Stimulated activated CD4-positive, alpha-beta T cell treated with anti-CD3 and anti-CD28 coated beads, TNF-alpha, amount 100 ng/mL, for 4 hours (primary cell): Measurements from ENCODE around the gene CHRDL2.

Experiments used
- DNase-seq, 3 experiments: peaks; one replicate each; pipeline ENCODE4 v3.0.0-alpha.2; 2020; ENCODE audit warnings: low read depth in 3 of 3

Gene CHRDL2

DNA sequence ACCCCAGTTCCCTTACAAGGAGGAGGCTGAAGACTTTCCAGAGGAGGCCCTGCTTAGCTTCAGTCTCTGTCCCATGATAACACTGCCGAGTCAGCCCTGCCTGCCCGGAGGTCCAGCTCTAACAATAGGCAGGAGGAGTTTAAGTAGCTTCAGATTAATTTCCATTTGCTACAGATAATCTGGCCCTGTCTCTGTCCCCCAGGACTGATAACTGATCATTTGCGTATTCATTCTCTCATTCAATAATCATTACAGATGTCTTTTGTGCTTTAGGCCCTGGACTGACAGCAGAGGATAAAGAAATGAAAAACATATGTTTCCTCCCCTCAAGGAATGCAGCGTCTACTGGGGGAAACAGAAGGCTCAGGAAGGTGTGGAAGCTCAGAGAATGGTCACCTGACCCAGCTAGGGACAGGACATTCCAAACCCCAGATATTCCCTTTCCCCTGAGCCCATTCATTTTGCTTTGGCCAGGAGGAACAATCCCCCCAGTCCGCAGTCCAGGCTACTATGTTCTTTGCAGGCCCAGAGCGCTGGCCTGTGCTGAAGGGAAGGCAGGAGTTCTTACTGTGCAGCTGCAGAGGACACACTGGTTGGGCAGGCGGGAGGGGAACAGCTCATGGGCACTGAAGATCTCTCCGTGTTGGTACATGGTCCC is 20.8 kb downstream of the CHRDL2 start:
- no peak for DNase-seq

DNA sequence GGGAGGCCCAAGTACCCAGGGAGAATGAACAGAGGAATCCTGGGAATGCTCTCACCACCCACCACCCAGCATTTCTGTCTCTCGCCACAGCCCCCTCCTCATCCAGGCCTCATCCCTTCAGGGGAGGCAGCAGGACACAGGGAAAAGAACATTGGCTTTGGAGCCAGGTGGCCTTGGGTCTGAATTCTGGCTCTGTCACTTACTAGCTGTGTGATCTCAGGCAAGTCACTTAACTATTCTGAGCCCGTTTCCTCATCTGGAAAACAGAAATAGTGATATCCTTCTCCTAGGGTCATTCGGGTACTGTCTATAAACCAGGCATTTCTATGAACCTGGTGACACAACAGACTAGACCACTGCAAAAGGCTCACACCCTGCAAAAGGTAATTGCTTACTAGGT is 22.1 kb downstream of the CHRDL2 start:
- DNase-seq = no peak

DNA sequence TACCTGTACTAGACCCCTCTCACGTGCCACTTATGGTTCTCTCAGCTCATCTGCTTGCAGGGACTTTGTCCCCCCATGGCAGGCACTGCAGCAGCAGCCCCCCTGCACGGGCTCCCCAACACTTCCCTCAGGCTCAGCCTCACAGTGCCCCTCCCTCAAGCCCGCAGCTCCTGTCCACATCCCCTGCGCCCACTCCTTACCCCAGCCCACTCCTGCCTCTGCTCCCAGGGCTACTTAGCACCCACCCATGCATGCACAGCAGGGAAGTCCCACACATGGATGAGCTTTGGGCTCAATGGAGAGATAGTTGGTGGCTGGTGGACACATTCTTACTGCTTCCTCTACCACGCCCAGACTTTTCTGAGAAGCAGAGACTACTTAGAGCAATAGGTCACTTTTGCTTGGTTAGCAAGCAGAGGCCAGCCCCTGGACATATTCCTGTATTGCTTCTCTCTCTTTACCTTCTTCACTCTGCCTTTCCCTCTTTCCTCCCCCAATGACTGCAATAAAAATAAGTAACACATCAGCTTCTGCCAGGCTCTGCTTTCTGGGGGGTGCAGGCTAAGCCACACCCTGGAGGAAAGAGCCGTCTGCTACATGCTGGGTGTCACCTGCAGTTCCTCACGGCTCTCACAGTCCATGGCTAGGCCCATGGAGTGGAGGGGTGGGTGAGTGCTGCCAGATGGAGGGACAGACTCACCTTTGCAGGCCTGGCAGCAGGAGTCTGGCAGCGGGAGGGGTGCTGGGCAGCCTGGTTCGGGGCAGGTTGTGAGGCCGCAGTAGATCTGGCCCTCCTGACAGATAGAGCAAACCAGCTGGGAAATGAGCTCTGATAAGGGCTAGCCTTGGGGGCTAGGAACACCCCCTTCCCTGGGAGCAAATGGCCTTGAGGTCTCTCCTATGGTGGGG is 23.4 kb downstream of the CHRDL2 start:
- DNase-seq = no peak

DNA sequence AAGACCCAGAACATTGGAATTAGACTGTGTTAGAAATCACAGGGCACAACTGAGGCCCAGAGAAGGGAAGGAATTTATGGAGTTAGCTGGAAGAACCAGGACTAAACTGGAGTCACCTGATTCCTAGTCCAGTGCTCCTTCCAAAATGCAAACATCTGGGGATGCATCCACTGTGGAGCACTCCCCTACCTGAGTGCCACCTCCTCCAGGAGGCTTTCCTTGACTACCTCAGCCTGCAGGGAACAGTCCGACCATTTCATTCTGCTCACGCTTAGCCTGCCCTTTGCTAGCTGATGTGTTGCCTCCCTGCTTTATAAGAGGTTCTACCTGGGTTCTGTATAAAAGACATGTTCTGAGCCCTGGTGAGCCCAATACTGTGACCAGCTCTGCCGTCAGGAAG is 24.0 kb downstream of the CHRDL2 start:
- DNase-seq = no peak

DNA sequence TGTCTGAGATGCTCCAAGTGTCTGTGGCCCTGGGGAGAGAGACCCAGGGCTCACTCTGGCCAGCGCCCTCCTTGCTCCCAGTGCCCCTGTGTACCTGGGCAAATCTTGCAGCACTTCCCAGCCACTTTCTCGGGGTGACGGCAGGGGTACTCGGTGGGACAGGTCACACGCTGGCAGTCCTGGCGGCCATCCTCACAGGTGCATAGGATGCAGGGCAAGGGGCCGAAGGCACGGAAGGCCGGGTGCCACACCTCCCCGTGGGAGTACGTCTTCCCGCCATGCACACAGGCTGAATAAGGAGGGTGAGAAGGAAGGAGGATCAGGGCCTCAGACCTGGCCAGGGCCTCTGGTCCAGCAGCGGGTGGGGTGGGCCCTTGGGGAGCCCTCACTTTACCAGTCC is 28.0 kb downstream of the CHRDL2 start:
- DNase-seq = no peak

DNA sequence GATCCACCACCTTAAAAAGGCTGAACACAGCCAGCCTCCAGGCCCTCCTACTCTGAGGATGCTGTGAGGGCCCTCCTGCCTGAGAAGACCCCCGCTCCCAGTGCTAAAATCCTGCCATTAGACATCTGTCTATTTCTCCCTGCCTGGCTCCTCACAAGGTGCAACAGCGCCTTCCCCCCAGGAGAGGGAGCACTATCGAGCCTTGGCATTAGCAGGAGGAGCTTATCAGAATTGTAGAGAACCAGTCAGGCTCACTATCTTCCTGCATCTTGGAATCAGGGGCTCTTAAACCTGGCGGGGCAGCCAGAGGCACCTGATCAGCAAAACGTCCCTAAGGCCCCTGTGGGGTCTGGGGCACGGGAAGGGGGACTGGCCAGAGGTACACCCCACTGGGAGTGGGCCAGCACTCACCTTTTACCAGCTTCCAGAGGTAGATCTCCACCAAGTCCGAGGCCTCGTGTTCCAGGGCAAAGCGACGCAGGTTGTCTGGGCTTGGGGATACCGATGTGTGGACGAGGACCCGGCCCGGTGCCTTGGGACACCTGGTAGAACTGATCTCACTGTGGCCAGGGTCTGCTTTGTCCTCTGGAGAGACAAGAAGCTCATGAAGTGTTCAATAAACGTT is 28.7 kb downstream of the CHRDL2 start:
- DNase-seq = peak; percentile 10 to 24 (median 21)

DNA sequence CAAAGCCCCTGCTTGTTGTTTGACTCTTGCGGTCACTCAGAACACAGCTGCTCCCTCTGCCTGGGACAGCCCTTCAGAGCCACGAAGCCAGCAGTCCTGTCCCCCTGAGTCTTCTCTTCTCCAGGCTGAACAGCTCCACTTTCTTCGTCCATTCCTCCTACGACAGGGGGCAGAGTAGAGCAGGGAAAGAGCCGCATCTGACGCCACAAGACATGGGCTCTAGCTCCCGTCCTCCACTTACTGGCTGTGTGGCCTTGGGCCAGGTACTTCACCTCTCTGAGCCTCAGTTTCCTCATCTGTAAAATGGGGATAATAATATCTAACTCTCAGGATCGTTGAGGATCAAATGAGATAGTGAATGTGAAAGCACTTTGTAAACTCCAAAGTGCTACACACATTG is 29.9 kb downstream of the CHRDL2 start:
- DNase-seq = no peak

DNA sequence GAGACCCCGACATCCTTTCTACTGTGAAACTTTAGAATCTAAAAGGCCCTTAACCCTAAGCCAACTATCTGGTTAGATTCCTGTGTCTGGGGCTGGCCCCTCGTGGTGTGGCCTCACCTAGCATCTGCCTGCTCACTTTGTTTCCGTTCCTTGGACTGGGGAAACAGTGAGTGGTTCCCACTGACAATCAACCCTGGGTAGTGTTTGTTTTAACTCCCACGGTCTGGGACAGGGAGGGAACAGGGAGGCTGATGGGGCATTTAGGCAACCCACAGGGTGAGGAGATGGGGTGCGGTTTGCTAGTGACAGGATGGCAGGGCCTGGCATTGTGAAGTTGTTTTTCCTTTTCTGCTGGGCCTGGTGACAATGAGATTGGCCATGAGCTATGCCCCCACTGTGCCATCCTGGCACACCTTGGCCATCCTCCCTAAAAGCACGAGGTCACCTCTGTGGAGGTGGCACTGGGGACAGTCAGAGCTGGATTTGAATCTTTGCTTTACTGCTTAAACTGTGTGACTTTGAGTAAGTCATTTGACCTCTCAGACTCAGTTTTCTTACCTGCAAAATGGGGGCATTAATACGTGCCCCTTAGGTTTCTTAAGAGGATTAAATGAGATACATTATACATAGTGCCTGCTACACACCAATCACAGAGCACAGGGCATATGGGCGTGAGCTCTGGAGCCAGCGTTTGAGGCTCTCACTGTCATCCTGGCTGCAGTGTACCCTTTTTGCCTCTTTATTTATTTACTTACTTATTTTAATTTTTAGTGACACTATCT is 31.4 kb downstream of the CHRDL2 start:
- DNase-seq = no peak

DNA sequence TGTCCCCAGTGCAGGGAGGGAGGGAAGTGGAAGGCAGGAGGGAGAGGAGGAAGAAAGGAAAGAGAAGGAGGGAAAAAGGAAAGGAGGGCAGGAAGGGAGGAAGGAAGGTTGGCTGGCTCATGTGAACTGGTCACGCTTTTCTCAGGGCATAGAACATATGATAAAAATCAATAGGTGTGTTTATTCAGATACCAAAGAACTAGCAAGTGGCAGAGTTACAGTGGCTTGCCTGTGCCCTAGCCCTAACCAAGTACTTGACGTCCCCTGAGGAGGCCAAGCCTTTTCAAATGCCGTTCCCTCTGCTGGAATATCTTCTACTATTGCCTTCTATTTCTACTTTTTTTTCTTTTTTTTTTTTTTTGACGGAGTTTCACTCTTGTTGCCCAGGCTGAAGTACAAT is 33.5 kb downstream of the CHRDL2 start:
- no peak for DNase-seq

DNA sequence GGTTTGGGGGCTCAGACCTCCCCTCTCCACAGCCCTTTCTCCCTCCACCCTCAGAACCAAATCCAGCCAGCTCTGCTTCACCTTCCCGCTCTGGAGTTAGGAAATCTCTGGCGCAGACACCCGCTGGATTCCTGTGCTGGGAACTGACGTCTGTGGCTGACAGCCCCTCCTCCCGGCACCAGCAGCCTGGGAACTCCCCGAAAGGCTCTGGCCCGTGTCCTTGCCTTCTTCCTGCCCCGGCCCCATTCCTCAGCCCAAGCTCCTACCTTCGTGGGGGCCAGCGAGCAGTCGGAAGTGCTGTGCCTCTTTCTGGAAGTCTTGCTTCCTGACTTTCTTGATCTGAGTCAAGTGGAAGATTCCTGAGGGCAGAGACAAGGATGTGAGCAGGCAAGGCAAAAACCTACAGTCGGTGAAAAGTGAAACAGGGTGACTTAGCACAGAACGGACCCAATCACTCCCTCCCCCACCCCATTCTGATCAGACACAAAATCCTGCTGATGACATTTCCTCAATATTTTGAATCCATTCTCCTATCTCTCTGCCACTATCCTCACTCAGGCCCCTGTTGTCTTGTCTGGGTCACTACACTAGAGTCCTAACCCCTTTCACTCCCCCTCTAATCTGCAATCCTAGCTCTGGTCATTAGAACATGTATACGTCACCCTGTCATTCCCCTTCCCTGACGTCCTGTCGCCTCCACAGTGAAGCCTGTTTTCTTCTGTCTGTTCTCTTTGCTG is 34.1 kb downstream of the CHRDL2 start:
- DNase-seq = no peak

DNA sequence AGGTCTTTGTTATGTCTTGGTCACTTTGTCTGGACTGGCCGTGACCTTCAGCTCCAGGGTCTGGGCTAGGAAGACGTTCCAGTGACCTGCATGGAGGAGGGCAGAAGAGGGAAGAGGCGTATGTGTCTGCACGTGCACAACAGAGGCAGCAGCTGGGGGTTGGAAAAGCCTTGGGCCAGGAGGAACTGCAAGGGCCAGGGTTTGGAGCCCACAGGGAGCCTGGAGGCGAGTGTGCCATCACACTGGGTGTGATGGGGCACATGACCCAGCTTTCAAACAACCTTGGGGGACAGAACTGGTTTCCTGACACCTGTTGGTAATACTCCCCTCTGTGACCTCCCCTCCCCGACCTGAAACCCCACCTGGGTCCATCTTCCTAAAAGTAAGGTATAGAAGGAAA is 34.7 kb downstream of the CHRDL2 start:
- DNase-seq = no peak

DNA sequence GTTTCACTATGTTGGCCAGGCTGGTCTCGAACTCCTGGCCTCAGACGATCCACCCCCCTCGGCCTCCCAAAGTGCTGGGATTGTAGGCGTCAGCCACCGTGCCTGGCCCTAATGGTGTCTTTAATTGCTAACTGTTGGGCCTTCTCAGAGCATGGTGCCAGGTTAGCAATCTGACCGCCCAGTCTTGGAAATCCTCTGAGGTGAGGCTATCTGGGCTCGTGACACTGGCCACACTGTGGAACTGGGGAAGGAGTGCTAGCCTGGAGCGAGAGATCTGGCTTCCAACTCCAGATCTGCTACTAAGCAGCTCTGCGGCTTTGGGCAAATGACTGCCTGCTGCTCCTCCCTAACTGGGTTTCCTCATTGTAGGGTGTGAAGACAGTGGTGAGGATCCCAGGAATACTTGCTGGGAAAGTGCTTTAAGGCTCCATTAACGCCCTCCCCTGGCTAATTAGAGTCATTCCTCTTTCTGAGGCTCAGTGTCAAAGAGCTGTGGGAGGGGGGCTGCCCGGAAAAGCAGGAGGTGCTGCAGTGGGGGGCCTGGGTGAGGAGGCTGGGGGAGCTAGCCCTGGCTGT is 35.4 kb downstream of the CHRDL2 start:
- no peak for DNase-seq

DNA sequence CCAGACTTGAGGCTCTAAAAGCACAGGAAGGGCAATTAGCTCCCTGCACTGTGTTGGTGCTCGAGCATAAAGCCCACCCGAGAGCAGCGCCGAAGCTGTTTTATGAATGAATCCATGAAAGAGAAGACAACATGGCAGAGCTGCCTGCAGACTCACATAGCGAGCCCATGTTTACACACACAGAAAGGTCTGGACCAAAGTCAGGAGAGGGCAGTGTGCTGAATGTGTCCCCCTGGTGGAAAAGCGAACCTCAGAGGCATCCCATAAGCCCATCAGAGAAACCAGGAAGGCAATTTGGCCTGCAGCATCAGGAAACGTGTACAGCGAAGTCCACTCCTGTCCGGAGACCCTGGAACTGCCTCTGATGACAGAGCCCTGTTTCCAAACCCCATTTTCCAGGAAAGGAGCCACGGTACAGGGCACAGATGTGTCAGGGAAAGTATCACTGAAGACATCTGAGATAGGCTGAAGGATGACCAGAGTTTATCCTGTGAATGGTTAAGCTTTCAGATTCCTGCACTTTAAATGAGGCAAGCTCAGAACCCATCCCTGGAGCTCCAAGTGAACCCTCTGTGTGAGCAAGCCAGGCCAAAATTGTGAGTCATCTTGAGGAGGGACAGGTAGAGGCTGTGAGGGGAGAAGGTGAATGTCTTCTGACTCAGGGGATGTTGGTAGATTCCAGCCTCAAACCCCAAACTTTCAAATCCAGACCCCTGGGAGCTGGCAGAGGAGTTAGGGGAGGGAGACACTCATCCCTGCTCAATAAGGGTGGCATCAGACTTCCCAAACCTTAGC is 36.9 kb downstream of the CHRDL2 start:
- no peak for DNase-seq

DNA sequence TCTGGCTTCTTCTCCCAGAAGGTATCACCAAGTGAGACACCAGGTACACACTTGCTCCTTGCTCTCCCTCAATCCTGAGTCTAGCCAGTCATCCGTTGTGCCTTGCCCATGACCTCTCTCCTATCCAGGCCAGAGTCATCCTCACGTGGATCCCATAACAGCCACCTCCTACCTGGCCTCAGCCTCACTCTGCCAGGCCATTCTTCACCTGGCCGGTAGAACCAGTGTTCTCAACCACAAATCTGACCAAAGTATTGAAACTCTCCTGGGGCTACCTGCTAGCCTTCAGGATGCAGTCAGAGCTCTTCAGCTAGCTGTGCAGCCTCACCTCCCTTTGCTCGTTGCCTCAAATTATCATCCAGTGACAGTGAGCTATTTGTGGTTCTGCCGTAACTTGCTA is 37.7 kb downstream of the CHRDL2 start:
- no peak for DNase-seq

DNA sequence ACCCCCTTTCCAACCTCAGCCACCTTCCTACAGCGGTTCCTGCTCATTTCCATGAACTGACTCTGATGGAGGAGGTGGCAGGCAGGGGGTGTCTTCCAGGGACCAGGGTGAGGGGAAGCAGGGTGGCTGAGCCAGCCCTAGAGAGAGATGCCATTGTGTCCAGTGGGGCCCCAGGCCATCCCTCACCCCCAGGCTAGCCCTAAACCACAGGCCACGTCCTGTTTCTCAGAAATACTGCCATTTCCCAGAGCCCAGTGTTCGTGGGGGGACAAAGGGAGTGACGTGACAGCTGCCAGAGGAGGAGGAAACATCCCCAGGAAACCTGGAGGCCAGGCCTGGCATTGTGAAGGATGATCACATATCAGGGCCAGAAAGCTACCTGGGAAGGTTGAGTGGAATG is 39.5 kb downstream of the CHRDL2 start:
- no peak for DNase-seq

DNA sequence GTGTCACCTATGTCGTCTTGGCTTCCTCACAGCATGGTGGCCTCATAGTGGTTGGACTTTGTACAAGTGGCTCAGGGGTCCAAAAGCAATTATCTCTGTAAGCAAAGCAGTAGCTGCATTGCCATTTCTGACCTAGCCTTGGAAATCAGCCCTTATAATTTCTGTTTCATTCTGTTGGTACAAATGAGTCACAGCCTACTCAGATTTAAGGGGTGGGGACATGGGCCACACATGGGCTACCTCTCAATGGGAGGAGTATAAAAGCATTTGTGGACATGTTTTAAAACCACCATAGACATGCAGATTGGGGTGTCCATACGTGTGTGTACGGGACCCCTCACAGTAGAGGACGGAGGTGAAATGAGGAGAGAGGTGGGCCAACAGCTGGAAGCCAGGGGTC is 41.6 kb downstream of the CHRDL2 start:
- DNase-seq = no peak

DNA sequence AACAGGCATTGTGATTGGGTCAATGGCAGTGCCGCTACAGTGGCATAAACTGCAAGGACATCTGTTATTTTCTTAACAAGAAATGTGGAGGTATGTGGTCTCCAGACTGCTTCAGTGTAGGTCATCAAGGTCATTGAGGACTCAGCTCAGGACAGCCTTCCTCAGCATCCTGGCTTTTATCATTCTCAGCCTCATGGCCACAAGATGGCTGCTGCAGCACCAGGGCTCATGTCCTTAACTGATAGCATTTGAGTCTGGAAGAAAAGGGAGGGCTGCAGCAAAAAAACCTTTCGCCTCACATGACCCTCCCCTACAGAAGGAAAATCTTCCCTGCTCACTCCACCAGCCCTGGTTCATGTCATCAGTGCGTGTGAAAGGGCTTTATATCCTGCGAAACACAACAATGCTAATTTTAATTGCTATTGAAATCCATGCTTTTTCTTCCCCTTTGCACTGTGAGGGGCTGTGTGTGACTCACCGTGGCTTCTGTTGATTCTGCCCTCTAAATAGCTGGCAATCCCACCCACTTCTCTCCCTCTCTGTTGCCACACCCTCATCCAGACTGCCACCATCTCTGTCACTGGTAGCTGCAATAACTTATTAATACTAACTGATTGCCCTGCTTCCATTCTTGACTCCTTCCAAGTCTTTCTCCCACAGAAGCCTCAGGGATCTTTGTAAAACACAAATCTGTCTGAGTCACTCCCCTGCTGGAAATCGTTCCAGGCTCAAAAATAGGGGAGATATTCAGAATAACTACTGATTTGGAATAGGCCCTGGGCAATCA is 43.8 kb downstream of the CHRDL2 start:
- DNase-seq = no peak

DNA sequence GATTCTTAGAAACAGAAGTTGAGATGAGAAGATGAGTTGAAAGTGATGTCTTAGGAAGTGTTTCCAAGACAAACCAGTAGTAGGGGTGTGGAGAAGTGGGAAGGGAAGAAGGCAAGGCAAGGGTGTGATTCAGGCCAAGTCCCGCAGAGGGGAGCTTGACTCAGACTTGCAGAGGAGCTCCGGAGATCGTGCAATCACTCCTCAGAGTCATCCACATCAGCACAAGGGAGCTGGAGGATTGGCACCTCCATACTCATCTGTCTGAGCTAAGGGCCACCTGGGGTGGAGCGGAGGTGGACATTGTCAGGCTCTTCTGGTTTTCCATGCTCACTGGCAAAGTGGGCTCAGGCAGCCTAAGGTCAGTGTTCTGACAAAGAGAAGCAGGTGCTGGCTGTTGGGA is 44.4 kb downstream of the CHRDL2 start:
- DNase-seq = no peak

DNA sequence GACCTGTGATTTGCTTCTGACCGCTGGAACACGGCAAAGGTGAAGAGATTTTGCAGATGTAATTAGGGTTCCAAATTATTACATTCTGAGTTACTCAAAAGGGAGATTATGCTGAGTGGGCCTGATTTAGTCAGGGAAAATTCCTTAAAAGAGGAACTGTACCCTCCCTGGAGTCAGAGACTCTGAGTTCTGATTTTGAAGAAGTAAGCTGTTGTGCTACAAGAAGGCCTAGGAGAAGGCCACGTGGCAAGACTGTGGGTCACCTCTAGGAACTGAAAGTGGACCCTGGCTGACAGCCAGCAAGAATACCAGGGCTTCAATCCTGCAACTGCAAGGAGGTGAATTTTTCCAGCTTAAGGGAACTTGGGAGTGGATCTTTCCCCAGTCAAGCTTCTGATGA is 45.3 kb downstream of the CHRDL2 start:
- DNase-seq = no peak
